Iris pigment epithelial cell (primary cell): Measurements from ENCODE around the gene MARCHF4.
A peak's percentile ranks its signal among the peaks of the same experiment; 100 is the strongest.
"Not testable (repeated sequence)": the region's sequence is repeated elsewhere in the genome, so short reads cannot be mapped to it uniquely, and the experiment has no call there.

Source experiments
- DNase-seq: peaks from one replicate; pipeline ENCODE4 v3.0.0-alpha.2; 2011; ENCODE audit warnings: low read depth

Gene MARCHF4

DNA sequence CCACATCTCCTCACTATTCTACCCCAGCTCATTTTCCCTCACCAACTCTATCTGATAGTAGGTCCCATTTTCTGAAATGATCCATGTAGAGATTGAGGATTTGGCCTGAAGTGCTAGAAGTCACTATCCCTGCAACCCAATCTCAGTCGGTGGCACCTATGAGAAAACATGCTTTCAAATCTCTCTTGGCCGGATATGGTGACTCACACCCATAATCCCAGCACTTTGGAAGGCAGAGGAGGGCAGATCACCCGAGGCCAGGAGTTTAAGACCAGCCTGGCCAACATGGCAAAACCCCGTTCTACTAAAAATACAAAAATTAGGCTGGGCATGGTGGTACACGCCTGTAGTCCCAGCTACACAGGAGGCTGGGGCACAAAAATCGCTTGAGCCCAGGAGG lies 19.1 kb upstream of the MARCHF4 start:
- peak; percentile 58 for DNase-seq

DNA sequence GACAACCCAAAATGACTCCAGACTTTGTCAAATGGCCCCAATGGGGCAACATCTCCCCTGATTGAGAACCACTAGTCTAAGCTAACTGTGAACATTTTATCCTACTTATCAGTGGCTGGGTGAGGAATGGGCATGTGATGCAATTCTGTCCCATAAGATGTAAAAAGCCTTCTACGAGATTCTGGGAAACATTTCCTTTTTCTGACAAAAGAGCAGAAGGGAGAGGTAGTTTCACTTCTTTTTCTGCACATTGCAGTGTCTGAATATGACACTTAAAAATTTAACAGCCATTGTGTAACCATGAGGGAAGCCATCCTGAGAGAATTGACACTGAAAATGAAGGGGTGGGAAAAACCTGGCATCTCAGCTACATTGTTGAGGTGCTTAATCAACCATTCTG lies 17.3 kb upstream of the MARCHF4 start:
- DNase-seq, result peak; percentile 27

DNA sequence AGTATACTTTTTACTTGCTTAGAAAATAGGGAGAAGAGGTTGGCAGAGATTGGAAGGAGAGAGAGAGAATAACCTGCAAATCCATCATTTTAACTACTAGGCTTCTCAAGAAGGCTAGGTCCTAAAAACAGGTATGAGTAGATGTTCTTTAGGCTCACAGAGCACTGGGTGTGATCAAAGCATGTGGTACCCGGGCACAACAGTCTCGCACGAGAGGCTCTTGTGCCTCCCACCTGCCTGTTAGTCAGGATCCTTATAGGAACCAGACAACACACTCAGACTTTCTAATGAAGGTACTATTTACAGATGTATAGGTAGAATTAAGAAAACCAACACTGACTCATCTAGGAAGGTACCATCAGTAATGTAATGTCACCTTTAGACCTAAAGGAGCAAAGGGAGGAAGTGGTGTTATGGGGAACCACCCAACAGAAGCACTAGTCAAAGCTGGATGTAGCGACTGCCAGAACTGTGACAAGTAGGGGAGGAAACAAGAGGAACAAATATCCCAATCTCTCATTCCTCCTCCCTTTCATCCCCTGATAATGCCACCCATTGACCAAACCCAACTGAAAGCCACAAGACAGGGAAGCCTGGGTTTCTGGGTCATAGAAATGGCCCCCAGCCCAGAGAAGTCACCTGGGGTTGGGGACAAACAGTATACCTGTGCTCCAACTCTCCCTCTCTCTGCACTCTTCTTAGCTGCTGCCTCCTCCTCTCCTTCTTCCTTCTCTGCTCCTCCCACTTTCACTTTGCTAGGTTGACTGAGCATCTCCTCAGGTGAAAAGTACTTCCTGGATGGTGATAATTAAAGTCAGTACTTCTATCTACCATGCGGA lies 16.0 kb upstream of the MARCHF4 start:
- DNase-seq, result no peak

DNA sequence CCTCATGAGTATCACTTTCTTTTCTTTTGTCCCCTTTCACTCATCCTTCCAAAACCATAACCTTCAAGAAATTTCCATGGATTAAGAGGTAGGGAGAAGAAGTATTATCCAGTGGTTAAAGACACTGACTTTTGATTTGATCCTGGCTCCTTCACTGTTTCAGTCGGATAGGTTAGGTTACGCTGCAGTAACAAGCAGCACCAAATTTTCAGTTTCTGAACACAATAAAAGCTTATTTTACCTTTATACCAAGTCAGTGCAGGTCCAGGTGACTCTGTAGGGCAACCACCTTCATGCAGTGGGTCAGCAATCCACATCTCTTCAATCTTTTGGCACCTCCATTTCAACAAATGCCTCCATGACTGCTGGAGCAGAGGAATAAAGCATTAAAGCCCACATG lies 15.0 kb upstream of the MARCHF4 start:
- no peak for DNase-seq

DNA sequence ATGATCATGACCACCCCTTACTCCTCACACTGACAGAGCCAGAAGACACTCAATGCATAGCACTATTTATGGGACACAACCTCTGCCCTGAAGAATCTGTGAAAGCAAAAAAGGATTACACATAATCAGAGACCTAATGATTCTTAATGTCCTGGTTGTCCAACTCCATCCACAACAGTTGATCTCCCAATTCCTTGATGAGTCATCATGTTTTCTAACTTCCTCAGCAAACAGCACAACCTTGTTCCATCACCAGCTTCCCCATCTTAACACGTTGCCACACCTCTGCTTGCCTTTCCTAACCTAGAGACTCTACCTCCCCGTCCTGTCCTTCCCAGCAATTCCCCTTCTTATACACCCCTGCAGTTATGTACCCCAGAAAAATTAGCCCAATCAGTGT lies 13.2 kb upstream of the MARCHF4 start:
- DNase-seq, result no peak

DNA sequence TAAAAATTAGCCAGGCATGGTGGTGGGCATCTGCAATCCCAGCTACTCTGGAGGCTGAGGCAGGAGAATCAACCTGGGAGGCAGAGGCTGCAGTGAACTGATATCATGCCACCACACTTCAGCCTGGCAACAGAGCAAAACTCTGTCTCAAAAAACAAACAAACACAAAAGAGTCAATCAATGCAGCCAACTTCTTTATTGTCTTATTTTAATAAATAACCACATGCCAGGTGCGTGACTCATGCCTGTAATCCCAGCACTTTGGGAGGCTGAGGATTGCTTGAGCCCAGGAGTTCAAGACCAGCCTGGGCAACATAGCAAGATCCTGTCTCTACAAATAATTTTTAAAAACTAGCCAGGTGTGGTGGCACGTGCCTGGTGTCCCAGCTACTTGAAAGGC lies 12.1 kb upstream of the MARCHF4 start:
- not testable (repeated sequence) for DNase-seq

DNA sequence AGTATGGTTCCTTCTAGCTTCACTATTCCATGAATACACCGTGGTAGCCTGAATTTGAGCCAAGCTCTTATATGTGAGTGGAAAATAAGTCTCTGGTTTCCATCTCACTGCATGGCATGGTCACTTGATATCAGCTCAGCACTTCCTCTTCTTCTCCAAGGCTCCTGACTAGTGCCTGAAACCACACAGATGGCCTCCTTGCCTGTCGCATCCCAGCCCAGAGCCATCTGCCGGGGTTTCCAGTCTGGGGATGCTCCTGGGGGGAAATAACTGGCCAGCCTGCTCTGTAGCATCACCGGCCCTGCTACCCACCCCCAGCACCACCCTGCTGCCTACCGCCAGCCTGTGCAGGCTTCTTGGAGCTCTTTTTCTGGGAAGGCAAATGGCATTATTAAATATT lies 7.7 kb upstream of the MARCHF4 start:
- DNase-seq, result no peak

DNA sequence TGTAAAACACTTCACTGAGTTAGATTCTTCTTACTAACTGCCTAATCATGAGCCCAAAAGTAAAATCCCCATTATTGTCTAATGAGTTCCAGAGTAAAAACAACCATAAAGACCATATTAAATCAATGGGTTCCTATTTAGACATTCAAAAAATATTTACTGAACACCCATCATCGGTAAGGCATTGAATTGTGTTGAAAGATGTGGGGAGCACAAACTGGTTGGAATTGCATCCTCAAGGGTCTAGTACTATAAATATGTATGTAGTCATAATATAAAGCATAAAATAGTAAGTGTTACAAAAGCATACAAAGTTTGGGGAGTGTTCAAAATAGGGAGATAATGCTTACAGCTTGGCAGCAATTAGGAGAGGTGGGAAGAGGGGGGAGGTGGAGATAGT lies 3.0 kb upstream of the MARCHF4 start:
- DNase-seq, result no peak

DNA sequence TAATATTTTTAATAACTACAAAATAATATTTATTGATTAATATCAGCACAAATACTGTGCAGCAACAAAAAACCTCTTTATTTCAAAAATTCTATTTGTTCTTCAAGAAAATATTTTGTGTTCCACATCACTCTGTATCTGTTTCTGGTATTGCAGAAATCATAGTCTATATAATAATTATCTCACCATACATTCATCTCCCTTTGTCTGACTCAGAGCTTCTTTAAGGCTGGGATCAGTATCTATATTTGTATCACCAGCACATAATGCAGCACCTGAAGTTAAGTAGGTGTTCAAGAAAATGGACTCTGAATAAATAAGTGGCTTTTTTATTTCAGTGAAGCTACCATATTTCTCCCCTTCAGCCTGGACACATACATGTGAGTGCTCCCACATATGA lies 1.6 kb upstream of the MARCHF4 start:
- DNase-seq, result no peak

DNA sequence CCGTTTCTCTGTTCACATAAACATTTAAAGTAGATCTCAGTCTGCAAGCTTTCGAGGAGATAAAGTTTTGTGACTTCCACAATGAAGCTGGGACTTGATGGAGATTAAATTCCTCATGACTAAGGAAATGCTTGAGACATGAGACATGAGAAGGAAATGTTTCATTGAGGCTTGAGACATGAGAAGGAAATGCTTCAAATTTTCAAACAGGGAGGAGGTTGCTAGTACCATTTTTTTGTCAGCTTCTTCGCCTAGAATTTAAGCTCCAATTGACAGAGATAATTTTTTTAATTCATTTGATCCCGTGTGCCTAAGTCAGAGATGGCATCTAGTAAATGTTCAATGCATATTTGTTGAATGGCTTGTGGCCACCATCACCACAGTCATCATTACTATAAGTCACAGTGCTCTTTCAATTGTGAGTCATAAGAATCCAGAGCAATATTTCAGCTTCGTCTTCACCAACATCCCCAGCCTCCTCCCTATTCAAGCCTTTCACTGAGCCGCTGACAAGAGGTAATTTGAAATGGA lies 543 bp upstream of the MARCHF4 start:
- peak; percentile 90 for DNase-seq

DNA sequence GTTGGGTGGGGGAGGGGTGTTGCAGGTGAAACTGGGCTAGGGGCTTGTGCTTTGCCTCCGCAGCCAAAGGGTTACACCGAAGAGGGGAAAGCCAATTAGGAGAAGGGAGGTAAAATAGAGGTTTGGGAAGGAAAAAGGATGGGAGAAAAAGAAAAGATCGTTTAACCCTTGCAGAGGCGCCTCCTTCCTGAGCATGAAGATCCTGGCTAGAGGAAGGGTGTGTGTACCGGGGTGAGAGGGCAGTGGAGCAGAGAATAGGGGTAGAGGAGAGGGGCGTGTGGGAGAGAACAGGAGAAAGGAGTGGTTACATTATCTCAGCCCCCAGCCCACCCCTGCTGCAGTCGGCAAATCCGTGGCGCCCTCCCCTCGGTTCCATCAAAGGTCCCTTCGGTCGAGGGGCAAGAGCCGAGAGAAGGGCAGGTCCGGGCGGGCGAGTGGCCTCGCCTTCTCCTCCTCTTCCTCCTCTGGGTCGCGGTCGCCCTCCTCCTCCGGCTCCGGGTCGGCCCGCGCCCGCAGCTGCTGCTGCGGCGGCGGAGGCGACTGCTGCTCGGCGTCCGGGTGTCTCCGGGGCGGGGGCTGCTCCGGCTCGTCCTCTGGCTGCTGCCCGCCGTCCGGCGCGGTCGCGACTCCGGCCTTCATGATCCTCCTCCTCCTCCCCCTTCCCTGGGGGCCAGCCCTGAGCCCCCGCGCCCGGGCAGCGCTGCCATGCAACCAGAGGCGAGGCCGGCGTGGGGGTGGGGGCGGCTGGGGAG lies 1.1 kb downstream of the MARCHF4 start:
- no peak for DNase-seq

DNA sequence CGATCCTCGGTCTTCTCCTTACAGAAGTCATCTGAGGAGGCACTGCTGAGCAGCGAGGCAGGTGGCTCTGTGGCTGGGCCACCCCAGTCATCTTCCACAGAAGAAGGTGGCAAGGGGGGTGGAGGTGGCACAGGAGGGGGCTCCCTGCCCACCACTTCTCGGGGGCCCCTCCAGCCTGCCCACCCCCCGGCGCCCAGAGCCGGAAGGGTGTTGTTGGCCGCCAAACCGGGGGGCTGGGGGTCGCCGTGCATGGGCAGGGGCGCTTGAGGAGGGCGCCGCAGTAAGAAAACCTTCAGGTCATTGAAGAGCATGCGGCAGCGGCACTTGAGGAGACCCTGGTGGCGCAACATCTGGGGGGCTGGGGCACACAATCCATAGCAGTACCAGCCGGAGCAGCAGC lies 2.5 kb downstream of the MARCHF4 start:
- DNase-seq, result no peak

DNA sequence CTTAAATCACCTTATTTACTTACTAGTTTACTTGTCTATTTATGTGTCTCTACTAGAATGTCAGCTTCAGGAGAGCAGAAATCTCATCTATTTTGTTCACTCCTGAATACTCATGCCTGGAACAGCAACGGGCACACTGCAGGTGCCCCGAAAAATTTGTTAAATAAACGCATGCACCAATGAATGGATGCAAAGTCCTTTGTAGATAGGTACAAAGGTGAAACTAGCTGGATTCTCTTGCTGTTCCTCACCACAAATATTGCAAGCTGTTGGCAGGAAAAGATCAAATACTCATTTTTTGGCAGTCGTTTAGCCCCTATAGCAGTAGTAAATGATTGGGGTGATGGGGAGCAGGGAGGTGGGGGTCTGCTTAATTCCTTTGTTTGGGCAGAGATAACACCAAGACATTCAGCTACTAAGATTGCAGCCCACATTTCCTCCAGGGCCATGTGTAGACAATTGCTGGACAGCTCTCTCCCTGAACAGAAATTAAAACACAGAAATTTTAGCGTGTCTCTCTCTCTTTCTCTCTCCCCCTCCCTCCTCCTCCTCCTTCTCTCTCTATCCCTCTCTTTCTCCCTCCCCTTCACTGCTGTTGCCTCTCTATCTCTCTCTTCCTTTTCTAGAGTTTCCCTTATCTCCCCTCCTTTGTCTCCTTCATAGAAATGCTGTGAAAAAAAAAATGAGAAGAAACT lies 5.4 kb downstream of the MARCHF4 start:
- no peak for DNase-seq

DNA sequence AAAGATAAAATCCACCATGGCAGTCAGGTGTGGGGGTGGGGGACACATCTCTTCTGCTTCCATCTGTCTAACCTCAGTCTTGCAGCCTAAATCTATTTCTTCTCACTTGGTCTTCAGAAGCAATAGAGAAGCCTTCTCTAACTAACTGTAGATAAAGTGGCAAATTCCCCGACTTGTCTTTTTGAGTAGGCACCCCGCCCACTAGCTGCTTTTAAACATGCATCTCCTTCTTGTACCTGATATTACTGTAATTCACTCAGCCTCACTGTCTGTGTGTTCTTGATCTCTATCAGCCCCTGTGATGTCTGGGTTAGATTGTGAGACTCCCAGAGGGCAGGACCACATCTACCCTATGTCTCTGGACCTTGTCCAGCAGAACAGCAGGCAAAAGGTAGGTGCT lies 6.8 kb downstream of the MARCHF4 start:
- DNase-seq, result no peak

DNA sequence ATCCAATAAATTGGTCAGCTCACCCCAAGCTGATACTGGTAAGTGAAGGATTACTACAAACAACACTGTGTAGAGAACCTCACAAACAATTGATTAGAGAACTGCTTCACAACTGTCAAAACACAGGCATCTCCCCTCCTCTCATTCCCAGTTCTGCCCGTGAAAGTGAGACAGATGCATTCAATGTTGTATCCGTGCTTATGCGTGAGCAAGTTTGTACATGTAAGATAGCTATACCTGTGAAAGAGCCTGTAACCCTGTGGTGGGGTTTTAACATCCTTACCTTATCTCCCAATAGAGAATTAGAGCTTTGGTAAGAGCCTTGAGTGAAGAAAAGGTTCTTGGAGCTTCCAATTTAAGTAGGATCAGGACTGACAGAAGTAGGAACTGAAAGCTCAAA lies 9.1 kb downstream of the MARCHF4 start:
- no peak for DNase-seq

DNA sequence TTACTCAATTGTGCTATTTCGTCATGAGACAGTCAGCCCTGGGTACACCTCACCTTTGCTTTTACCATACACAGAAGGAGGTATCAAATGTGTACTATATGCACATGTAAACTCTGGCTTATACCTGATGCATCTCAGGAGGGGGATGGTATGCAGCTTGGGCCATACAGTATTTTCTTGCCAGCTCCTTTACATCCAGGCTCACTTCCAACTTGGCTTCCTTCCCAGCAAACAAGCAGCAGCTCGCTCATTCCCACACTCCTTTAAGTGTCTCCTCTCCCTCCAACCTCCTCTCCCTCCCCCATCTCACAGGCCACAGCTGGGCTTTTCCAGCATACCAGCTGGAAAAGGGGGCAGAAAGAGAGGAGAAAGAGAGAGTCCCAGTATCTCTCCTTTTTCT lies 9.6 kb downstream of the MARCHF4 start:
- peak; percentile 73 for DNase-seq

DNA sequence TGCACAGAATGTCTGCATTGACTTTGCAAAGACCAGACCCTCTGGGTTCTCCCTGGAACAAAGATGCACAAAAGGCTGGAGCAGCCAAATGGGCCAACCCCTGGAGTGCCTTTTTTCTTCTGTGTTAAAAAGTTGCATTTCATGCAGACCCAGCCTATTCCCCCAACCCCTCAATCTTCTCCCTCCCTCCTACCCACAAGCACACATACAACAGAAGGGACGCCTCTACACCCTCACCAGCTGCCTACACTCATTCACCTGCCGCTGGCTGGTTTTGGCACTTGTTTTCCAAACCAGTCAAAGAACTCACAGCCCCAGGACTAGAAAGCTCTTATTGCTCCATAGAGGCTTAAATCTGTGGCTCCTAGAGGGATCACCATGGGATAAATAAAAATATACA lies 16.6 kb downstream of the MARCHF4 start:
- DNase-seq, result no peak

DNA sequence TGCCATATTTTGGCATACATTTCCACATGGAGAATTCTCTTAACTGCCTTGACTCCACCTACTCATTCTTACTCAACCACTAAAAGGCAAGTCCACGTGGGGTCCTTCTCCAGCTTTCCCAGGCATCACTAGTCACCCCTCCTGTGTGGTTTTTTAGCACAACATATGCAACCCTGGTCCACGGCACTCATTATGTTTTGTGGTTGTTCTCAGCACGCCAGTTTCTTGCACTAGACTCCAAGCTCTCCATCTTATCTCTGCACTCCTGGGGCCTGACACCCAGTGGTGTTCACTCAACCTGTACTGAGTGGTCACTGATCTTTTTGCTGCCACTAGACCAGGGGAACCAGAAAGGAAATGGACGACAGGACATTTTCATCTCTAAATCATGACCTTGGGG lies 18.0 kb downstream of the MARCHF4 start:
- no peak for DNase-seq

DNA sequence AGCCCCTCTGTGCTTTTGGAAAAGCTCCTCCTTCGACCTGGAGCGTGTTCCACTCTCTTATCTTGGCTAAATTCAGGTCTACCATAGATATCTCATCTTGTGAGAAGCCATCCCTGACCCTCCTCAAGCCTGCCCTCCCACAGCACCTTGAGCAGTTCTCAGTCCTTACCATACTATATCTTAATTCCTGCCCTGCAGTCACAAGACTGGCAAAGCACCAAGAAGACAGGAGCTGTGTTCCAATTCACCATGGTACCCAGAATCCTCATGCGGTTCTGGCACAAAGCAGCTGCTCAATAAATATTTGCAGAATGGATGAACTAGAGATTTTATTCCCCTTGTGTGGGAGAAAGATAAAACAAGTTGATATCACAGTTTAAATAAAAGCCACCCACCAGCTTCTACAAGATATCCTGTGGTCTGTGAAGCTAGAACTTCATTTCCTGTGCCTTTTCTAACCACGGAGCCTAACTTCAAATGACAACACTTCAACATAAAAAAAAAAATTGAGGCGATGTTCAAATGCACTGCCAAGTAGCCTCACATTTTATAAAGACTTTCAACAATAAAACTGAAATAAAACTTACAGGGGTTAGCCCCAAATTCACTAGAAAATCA lies 19.5 kb downstream of the MARCHF4 start:
- no peak for DNase-seq

DNA sequence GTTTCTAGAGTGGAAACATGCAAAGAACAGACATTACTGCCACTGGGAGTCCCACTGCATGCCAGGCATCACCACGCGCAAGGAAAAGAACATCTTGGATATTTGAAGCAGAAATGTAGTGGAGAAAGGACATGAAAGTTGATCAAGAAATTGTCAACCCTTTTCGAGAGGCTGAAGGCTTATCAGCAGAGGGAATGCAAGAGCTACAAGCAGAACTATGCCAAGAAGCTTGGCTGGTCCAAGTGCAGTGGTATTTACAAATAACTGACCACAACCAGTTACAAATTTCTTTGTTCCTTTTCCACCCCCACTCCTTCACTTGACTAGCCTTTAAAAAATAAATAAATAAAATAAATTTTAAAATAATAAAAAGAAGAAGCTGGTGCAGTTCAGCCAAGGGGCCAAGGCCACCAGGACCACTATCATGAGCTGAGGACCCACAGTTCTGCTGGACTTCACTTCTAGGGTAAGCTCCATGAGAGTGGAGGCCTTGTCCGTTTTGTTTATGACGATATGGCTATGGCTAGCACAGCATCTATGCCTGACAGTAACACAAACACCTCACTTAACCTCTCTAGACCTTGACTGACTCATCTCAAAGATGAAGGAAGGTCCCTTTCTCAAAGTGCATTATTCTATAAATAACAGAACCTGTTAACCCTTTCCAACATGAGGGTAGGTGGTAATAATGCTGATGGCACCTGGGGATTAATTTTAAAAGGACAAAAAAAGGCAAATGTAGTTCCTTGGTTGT lies 20.9 kb downstream of the MARCHF4 start:
- DNase-seq, result peak; percentile 45

DNA sequence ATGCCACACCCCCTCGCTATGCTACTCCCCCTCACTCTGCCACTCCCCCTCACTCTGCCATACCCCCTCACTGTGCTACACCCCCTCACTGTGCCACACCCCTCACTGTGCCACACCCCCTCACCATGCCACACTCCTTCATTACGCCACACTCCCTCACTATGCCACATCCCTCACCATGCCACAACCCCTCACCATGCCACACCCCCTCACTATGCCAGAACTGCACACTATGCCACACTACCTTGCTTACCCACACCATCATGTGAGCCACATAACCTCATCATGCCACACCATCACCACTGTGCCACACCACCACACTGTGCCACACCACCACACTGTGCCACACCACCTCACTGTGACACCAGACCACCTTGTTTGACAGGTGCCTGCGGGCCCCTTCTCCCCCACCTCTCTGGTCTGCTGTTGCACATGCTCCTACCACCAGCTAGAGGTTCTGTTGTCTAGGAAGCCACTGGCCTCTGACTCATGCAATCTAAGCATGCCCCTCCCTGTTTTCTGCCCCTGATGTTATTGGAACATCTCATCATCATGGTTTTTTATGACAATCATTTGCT lies 22.0 kb downstream of the MARCHF4 start:
- DNase-seq, result peak; percentile 83
